Amygdala (tissue), 56 donors: ENCODE measurements around the gene SH2D3A.

Experiments used
- DNase-seq, 56 donors: peaks; one replicate each; lab custom pipeline; 2025; lab: John Stamatoyannopoulos, UW

SH2D3A gene

DNA sequence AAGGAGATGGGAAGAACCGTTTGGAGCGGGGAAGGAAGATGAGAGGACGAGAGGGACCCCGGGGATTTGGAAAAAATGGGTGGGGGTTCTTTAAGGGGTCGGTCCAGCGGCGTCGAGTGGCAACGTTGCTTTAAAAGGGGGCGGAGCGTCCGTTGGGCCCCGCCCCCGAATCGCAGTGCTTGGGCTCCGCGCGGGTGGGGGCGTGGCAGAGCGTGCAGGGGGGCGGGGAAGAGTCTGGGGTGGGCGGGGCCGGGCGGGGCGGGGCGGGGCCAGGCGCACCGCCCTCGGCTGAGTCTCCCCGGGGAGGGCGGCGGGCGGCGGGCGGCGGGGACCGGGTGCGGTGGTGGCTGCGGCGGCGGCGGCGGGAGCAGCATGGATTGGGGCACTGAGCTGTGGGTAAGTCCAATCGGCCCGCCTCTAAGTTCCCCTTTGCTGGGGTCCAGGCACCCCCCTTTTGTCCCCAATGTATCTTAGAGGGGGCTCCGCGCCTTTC is 27.8 kb downstream of the SH2D3A start, which contains the start of gene TRIP10:
Gene TRIP10, plus strand, starts transcription at position 291 of the 493 bp plus-strand sequence. Its CDS starts 82 bp downstream, at position 373.
- peak in 53 of 56 donors; percentile 17 to 83 (median 61) for DNase-seq

DNA sequence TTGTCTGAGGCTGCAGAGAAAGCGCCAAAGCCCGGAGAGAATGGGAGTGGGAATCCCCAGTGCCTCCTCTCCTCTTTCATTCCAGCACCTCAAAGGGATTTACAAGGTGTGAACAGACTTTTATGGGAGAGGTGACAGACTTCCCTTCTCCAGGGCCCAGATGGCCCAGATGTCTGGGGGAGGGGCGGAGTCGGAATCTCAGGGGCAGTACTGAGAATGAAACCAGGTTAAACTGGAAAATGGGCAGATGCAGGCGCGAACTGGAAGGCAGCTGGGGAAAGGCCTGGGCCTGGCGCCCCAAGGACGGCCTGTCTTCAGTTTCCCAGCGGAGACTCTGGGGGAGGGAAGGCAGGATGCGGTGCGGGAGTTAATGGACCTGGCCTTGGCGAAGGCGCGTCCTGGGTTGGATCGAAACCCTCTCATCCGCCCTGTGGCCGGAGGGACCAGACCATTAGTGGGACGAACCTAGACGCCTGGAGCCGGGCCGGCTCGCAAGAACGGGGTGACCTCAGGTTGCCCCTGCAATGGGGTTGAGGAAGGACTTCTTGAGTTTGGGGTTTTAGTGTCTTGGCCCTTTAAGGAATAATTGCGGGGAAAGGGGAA is 28.3 kb downstream of the SH2D3A start:
- peak in 4 of 56 donors; percentile 25 to 56 (median 43) for DNase-seq

DNA sequence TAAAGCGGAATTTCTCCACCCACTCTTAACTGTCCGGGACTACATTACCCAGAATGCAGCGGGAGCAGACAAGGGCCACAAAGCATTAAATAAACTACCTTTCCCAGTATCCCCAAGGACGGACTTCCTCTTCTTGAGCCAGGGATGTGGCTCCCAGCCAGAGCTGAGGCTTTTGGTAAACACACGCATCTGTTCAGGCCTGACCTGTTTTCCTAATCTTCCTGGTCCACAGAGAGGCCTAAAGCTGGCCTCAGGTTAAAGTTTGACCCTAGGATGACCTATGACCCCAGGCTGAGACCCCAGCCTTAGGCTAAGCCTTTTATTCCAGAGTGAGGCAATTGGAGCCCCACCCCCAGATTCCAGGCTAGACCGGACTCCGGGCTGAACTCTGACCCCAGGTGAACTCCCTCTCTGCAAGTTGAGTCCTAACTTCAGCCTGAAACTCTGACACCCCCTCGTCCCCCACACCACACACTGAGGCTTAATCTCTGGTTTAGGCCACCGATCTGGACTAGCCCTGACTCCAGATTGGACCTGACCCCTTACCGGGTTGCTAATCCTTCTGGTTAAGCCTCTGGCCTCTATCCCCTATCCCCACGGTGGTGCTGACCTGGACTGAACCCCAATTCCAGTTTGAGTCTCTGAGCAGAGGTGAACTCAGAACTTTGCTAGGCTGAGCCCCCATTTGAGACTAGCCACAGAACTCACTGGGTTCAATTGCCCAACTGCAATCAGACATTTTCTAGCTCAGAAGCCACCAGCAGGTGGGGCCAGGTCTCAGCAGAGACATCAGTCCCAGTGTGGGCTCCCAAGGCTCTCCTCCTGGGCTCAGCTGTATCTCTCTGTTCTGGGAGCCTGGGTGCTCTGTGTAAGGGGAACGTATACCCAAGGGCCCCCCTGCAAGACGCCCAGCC is 29.1 kb downstream of the SH2D3A start:
- DNase-seq: peak in 51 of 56 donors; percentile 24 to 100 (median 68)

DNA sequence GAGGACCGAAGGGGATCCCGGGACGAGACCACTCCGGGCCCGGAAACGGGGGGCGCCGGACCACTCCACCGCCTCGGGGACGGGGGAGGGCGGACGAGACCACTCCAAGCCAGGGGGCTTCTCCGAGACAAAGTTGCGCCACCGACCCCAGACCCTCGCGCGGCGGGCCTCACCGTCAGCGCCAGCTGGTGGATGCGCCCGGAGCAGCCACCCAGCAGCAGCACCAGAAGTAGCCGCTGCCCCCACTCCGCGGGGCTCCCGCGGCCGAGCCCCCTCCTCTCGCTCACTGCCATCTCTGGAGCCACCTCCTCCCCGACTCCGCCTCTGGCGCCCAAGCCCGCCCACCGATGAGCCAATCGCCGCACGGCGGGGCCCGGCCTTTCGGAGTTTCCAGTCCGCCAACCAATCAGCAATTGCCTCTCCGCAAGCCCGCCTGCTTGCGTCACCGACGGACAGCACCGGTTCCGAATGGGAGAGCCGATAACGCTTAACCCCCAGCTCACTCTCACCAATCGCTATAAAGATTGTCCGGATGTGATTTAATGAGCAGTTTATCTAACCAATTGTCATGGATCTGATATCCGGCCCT is 29.9 kb downstream of the SH2D3A start, which contains the start of gene GPR108:
Gene GPR108, minus strand, starts transcription at position 297 of the 589 bp plus-strand sequence. Its CDS starts 4 bp downstream, at position 293.
- peak; percentile 93 to 100 (median 100) for DNase-seq

DNA sequence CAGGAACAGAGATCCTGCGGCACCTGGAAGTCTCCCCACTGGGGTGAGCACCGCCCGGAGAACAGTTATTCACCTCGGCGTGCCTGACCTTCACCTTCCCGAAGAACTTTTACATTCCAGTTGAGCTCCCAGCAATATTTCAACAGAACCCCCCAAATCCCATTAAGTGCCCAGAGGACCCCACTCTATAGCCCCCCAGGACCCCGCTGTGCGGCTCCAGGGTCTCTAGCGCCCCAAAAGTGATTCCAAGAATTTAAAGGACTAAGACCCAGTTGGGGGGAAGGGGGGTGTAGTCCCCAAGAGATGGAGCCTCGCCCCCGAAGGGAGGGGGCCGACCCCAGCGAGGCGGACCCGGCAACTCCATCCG is 30.3 kb downstream of the SH2D3A start:
- peak in 3 of 56 donors; percentile 61 to 62 (median 61) for DNase-seq

DNA sequence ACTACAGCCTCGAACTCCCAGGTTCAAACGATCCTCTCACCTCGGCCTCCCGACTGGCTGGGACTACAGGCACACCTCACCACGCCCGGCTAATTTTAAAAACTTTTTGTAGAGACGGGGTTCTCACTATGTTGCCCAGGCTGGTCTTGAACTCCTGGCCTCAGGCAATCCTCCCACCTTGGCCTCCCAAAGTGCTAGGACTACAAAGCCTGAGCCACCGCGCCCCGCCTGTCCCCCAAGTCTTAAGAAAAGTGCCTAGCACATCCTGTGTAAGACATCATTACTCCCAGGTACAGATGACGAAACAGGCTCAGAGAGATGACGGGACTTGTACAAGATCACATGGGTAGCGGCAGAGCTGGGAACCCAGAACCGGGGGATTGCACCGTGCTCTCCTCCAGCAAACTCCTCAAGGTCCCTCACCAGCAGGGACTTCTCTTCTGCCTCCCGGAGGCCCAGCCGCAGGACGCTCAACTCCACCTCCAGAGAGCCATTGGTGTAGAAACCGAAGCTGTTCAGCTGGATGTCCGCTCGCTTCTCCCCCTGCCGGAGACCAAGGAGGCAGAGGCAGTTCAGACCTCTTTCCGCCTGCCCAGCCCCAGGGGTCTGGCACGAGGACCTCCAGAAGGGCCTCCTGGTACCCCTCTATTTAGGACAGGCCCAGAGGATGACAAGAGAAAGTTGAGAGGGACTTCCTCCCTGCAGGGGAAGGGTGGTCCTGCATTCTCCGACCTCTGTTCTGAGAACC is 30.9 kb downstream of the SH2D3A start:
- peak in 48 of 56 donors; percentile 6 to 73 (median 43) for DNase-seq

DNA sequence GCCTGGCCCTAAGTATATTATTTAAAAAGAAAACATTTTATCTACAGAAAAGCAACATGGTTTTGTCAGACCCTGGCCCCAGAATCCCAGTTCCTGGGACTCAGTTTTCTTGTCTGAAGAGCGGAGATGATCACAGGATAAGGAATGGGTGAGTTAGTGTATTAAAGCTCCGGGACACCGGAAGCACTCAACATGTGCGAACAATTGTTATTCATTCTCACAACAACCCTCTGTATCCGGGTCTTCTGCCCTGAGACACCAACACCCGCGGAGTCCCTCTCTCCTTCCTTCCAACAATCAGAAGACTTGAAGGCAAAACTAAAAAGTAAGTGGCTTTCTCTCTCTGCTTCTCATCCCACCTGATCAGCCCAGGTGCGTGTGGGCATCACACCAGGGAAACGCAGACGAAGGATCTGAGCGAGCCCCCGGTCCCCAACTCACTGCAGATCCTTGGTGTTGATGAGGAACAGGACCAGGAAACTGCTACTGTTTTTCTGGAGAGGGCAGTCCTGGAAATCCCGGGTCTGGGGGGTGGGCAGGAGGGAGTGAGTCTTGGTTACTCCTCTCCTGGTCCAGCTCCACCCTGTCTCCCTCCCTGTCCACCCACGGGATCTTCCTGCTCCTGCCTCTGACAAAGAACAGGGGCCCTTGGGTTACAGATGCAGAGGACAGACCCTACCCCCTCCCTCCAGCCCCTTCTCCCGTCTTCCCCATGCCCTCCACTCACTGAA is 31.9 kb downstream of the SH2D3A start:
- no peak for DNase-seq

DNA sequence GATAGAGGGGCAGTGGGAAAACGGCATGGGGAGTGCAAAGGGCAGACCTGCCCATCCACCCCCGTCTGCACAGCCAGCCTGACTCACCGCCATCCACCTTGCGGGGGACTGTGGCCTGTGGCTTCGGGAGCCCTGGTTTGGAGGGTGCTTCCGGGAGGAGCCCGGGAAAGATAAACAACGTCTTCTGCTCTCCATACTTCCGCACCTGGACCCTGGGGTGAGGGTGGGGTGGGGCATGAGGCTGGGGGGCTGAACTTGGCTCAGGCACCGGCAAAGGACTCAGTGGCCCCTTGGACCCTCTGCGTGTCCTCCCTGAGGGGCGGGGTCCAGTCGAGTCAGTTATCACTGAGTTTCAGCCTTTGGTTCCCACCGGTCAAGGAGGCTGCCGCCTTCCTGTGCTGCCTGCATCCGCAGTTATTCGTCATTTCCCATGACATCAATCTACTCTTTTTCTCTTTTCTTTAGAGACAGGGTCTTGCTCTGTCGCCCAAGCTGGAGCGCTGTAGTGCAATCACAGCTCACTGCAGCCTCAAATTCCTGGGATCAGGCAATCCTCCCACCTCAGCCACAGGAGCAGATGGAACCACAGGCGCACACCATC is 33.0 kb downstream of the SH2D3A start:
- no peak for DNase-seq

DNA sequence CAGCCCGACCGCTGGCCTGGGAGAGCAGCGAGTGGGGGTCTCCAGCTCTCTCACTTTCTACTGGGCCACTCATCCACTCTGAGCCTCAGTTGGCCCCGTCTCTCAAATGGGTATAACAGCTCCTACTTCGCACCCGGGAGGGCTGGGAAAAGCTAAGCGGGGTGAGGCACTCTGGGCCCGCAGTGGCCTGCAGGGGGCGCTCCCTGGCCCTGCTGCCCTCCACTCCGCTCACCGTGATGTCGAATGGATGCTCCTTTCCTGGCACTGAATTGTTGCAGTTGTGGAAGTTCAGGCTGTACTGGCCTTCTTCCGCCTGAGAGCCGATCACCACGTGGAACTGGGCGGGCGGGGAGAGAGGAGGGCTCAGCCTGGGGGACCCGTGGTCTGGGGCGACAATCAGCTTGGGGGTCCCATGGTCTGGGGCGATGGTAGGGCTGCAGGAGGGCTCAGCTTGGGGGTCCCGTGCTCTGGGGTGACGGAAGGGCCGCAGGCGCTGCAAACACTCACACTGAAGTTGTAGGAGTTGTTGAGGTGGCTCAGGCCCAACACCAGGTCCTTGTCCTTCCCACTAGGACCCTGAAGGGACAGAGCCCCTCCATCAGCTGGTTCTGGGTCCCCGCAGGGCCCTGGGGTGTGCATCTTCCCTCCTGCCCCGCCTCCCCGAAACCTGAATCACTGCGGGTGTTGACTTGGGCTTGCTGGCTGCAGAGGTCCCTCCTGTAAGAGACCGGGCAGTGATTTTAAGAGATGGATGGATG is 33.7 kb downstream of the SH2D3A start:
- DNase-seq: no peak

DNA sequence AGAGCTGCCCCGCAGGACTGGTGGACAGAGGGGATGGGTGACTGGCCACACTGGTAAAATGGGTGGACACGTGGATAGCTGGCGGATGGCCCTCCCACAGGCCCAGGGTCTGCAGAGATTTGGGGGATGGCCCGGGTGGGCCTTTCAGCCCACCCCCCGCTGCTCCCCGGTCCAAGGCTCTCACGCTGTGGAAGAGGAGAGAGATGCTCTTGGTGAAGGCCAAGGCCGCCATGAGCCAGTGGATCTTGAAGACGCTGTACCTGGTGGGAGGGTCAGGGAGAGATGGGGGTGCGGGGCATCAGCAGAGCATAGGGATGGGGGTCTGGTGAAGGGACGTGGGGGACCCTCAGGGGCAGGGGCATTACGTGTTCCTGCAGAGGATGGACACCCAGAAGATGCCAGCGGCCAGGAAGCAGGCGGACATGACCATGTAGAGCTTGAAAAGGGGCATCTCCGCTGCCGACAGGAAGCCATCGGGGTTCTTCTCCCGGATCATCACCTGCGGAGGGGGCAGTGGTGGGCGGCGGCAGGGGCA is 34.4 kb downstream of the SH2D3A start:
- no peak for DNase-seq

DNA sequence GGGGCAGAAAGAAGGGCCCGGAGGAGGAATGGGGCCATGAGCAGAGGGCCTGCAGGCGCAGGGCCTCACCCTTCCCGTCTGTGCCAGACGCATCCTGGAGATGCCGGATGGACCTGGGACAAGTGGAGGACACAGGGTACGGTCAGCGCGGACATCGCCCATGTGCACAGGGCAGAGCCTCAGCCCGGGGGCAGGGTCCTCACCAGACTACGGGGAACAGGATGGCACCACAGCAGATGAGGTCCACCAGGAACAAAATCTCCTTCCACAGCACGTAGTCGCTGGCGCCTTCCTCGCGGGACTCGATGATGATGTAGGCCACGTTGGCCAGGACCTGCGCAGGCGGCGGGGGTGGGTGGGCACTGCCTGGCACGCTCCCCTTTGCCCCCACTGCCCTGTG is 35.4 kb downstream of the SH2D3A start:
- no peak for DNase-seq

DNA sequence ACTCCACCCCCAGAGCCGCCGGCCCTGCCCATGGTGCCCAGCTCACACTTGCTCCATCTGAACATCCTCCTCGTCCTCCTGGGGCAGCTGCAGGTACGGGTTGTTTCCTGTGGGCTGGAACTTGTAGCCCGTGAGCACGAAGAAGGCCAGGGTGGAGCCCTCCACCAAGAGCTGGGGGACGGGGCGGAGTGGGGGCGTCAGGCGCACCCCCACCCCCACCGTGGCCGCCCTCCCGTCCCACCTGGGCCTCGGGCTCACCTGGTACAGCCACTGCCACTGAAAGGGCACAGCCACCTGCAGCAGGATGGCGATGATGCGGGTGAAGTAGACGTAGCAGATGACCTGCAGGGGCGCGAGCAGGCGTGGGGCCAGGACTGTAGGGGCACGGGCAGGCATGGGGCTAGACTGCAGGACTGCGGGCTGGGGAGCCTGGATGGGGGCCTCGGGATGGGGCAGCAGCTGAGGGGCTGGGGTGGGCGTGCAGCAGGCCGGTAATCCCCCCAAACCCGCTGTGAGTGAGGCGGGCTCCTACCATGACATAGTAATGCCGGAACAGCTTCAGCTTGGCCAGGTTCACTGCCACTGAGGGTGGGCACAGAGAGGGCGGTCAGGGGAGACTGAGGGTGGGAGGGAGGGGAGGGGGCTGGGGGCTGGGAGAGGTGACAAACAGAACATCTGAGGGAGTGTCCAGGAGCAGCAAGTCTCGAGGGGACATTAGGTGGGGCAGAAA is 36.1 kb downstream of the SH2D3A start:
- DNase-seq: no peak

DNA sequence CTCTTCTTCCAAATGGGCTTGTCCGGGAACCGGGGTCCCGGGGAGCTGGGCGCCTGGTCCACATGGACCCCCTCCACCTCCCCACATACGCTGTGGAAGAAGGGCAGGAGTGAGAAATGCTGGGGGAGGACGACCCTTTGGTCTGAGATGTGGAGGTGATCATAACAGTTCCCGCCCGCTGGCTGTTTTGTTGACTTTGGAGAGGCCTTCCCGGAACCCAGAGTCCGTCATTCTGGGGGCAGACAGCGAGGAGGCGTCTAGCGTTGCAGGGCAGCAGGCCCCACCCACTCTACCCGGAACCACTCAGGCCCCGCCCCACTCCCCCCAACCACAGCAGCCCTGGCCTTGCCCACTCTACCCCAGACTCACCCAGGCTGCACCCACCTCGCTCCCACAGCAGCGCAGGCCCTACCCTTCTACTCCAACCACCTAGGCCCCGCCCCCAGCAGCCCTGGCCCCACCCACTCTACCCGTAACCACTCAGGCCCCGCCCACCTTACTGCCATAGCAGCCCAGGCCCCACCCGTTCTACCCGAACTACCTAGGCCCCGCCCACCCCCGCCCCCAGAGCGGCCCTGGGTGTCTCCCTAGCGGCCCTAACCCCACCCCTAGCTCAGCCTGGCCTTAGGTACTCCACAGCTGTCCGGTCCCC is 37.0 kb downstream of the SH2D3A start:
- peak in 48 of 56 donors; percentile 5 to 80 (median 47) for DNase-seq

DNA sequence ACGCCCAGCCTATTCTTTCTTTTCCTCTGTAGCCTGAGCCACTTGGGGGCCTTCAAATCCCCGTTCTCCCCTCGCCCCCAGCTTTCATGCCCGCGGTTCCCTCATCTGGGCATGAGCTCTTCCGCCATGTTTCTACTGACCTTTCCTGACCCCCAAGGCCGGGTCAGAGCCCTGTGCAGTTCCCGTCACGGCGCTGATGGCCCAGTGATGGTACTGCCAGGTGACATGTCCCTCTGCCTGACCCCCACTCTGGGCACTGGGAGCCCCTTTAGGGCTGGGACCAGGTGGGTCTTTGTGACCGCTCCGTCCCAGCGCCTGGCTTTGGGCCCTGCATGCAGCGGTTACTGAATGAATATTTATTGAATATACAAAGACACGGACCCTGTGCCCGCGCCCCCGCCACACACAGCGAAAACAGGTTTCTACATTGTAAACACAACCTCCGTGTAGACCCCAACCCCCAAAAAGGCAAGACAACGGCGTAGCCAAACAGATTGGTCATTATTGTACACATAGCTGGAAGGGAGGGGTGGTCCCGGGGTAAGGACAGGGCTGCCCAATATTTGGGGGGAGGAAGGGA is 37.6 kb downstream of the SH2D3A start:
- no peak for DNase-seq

DNA sequence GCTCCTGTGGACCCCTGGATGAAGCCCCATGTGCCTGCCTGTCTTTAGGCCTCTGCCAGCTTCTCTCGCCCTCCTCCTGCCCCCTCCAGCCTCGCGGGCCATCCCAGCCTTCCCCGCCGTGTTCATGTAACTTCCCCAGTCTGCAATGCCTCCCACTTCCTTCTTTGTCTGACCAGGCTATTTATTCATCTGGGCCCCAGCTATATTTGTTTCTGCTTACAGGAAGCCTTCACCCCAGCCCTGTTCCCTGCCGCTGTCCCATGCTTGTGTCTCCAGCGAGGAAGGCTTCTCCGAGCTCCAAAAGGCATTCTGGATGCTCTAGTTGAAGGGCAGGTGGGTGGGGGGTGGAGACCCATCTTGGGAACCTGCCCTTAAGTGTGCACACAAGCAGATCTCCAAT is 38.9 kb downstream of the SH2D3A start:
- DNase-seq: peak in 18 of 56 donors; percentile 5 to 57 (median 16)

DNA sequence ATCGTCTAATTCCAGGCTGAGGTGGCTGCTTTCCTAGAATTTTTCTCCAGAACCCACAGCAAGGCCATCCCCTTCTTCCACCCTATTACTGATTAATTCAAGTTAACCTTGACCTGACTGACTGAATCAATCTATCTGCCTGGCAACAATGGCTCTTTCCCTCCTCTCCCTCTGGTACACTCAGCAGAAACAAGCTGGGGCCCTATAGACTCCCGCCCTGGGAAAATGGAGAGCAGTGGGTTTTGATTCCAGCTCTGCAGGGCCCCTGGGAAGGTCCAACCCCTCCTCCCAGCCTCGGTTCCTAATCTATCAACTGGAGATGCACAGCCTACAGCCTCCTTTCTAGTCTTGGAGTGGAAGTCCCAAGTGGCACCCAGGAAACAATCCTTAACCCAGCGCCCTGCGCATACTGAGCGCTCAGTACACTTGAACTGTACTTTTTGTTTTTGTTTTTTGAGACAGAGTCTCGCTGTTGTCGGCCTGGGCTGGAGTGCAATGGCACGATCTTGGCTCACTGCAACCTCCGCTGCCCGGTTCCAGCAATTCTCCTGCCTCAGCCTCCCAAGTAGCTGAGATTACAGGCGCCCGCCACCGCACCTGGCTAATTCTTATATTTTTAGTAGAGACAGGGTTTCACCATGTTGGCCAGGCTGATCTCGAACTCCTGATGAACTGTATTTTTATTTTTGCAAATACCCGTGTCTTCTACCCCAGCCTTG is 41.6 kb downstream of the SH2D3A start:
- DNase-seq: no peak
